Coronary artery (tissue), 2 donors: Measurements from ENCODE around the gene FGFR1OP2.
"Not testable (repeated sequence)": the region's sequence is repeated elsewhere in the genome, so short reads cannot be mapped to it uniquely, and the experiment has no call there.

Source experiments
- DNase-seq: peaks from one replicate; pipeline ENCODE4 v3.0.0-alpha.2; 2017; ENCODE audit warnings: low spot score
- H3K27ac ChIP-seq, 2 donors: fragments of 200-600 bp; sonication (generic); one replicate each; pipeline ENCODE4 v1.5.1; 2016 to 2019
- H3K4me3 ChIP-seq: fragments of 200-600 bp; sonication (generic); 2 replicates; pipeline ENCODE4 v1.5.1; 2016; ENCODE audit warnings: mild to moderate bottlenecking, moderate library complexity
- CTCF ChIP-seq: fragments of 200-600 bp; sonication (generic); IDR thresholded peaks from one replicate; pipeline ENCODE4 v1.5.1; 2019; ENCODE audit warnings: antibody characterized with exemption

FGFR1OP2 gene

GRCh38 chr12:26937863-26938700, at the start of gene FGFR1OP2, which contains the start of gene INTS13:
Gene FGFR1OP2 (plus strand): TSS chr12:26938470. CDS start chr12:26954159, 15,689 bp downstream.
Gene INTS13 (minus strand): TSS chr12:26937981. CDS start chr12:26936803, 1,178 bp downstream.
- peak within 1 kb of the TSS; percentile 93 to 98 for H3K27ac ChIP-seq
- TF ChIP-seq CTCF = no peak
- DNase-seq = peak; percentile 99
- H3K4me3 ChIP-seq = peak within 1 kb of the TSS; percentile 96

DNA sequence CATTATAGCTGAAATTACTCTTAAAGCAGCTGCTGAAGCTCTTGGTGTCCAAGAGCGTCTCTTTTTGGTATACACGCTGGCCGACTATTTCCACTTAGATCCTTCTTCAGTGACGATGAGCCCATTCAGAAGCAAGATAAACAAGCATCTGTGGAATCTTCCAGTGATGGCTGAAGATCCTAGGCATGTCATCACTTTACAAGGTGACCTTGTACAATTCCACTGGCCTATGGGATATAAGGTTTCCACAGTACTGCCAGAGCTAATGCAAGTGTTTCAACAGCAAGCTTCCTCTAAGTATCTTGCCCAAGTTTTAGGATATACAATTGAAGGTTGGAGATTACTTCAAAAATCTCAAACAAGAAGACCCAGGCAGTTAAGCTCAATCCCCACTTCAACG, 47.5 kb upstream of the FGFR1OP2 start:
- Histone ChIP-seq H3K27ac (no peak overlapping the region), H3K4me3 (no peak overlapping the region)
- no peak for TF ChIP-seq CTCF
- no peak for DNase-seq

GRCh38 chr12:26891704-26892103, 46.6 kb upstream of the FGFR1OP2 start:
- DNase-seq = no peak
- Histone ChIP-seq H3K27ac (no peak overlapping the region), H3K4me3 (no peak overlapping the region)
- no peak for TF ChIP-seq CTCF

GRCh38 chr12:26895672-26896071, 42.6 kb upstream of the FGFR1OP2 start:
- H3K27ac ChIP-seq = no peak overlapping the region
- H3K4me3 ChIP-seq = no peak overlapping the region
- TF ChIP-seq CTCF = no peak

GRCh38 chr12:26896913-26897312, 41.4 kb upstream of the FGFR1OP2 start:
- no peak for TF ChIP-seq CTCF
- no peak for DNase-seq
- no peak overlapping the region for H3K4me3 ChIP-seq
- no peak overlapping the region for H3K27ac ChIP-seq

More at GRCh38 chr12:26895672-26896071, 42.6 kb upstream of the FGFR1OP2 start:
- no peak for DNase-seq

GRCh38 chr12:26903396-26903795, 34.9 kb upstream of the FGFR1OP2 start:
- H3K27ac ChIP-seq, H3K4me3 ChIP-seq, DNase-seq: not testable (repeated sequence)

DNA sequence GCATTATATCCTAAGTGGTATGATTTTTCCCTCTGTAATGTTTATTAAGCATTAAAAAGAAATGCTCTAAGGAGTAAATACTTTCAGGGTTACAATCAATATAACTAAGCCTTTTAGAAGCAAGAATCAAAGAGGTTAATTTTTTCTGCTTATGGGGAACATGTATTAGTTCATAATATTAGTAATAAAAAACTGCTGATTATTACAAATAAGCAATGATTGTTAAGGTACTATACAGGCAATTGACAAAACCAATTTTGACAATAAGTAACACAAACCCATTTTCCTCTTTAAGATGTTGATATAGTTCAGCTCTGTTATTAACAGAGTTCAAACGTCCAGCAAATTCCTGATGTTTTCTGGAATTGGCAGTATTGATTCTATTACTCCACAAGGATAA, 32.2 kb upstream of the FGFR1OP2 start:
- TF ChIP-seq CTCF = no peak
- Histone ChIP-seq H3K27ac (no peak overlapping the region), H3K4me3 (no peak overlapping the region)
- no peak for DNase-seq
